ENCODE results near the gene BAK1. TPM values are rescaled to one million over a fixed set of nuclear protein-coding genes. Genes with fewer than 3 reads are reported as not detected.

BAK1 gene
- total RNA-seq, 1 experiment from 2014 or later, result 40.0 TPM

DNA sequence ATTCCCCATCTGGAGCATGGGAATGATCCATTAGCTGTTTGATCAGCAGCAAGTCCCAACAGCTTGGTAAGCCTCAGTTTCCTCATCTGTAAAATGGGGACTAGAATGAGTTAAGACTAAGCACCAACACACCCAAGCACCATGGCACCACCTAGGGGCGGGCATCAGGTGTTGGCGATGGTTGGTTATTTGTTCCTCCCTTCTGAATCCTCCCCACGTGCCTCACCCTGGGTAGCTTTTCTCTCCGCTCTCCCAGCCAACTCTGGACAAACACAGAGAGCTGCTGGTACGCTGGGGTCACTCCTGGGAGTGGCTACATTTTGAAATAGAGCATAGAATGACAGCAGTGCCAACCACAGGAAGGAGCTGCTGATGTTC lies 27.7 kb upstream of the BAK1 start:
- H3K27me3 Mint-ChIP-seq (ENCODE audit: low read depth), result peaks cover 14% of the 10 kb centered on the region
- H2AFZ ChIP-seq (ENCODE audit: low read length), result no peak overlapping the region

More for the DNA sequence above, 27.7 kb upstream of the BAK1 start:
- Histone ChIP-seq H3K79me2 (ENCODE audit: insufficient read depth, low read length) (no peaks in the 10 kb centered on the region), H3K4me2 (ENCODE audit: insufficient read depth, insufficient read length, low read length) (no peak overlapping the region), H4K5ac (ENCODE audit: insufficient read length, low read depth, low read length) (no peak overlapping the region), H3K4ac (ENCODE audit: low read depth, low read length) (no peak overlapping the region), H3K18ac (ENCODE audit: insufficient read length, low read depth, low read length) (no peak overlapping the region), H3K23me2 (ENCODE audit: insufficient read length, low read depth, low read length, poor library complexity, severe bottlenecking) (no peaks in the 10 kb centered on the region), H3K27ac (ENCODE audit: insufficient read length, low read depth, low read length) (no peak overlapping the region), H4K20me1 (ENCODE audit: control insufficient read depth, insufficient read depth, insufficient read length) (no peaks in the 10 kb centered on the region), H3K9ac (ENCODE audit: extremely low read depth, insufficient read length, low read length) (no peak overlapping the region), H3K4me1 (ENCODE audit: insufficient read depth, low read length) (peaks cover 8% of the 10 kb centered on the region; the same call in 1 of the 2 replicates), H3K27me3 (ENCODE audit: insufficient read depth, low read length) (no peaks in the 10 kb centered on the region), H2BK12ac (ENCODE audit: insufficient read length, low read depth, low read length) (no peak overlapping the region), H3K56ac (ENCODE audit: insufficient read length, low read depth, low read length) (no peak overlapping the region), H4K91ac (ENCODE audit: insufficient read length, low read depth, low read length) (no peak overlapping the region), H3K23ac (ENCODE audit: insufficient read length, low read depth, low read length) (no peak overlapping the region), H2BK5ac (ENCODE audit: insufficient read length, low read length) (no peak overlapping the region), H3K79me1 (ENCODE audit: insufficient read depth, low read depth, low read length, poor library complexity, severe bottlenecking) (no peaks in the 10 kb centered on the region), H2BK15ac (ENCODE audit: low read depth, low read length) (no peak overlapping the region), H3T11ph (ENCODE audit: low read length) (no peak overlapping the region), H2AK5ac (ENCODE audit: insufficient read length, low read length) (no peak overlapping the region), H3K9me3 (ENCODE audit: control insufficient read depth, low read depth, low read length) (no peaks in the 10 kb centered on the region), H4K8ac (replicated peaks; ENCODE audit: insufficient read length, low read depth, low read length) (no peak overlapping the region), H2BK20ac (ENCODE audit: low read depth, low read length, poor library complexity, severe bottlenecking) (no peak overlapping the region), H2BK120ac (ENCODE audit: low read depth, low read length, poor library complexity, severe bottlenecking) (no peak overlapping the region), H3K14ac (ENCODE audit: insufficient read depth, low read length) (no peak overlapping the region)
- H3K9me3 Mint-ChIP-seq, result peaks cover 8 to 11% of the 10 kb centered on the region in 2 experiments
- peaks cover 0 to 7% (median 5%) of the 10 kb centered on the region in 3 experiments; a peak in 3 of 7 replicates for H3K36me3 Mint-ChIP-seq (ENCODE audit: insufficient read depth in 1 of 3, low read depth in 3 of 3)
- H3K4me3 Mint-ChIP-seq, result no peak overlapping the region
- WGBS (ENCODE audit: extremely low coverage, insufficient read length, low lambda C conversion rate), result no CpG with 5 or more reads among the region's 5 CpGs
- TF ChIP-seq, protein P1, sequence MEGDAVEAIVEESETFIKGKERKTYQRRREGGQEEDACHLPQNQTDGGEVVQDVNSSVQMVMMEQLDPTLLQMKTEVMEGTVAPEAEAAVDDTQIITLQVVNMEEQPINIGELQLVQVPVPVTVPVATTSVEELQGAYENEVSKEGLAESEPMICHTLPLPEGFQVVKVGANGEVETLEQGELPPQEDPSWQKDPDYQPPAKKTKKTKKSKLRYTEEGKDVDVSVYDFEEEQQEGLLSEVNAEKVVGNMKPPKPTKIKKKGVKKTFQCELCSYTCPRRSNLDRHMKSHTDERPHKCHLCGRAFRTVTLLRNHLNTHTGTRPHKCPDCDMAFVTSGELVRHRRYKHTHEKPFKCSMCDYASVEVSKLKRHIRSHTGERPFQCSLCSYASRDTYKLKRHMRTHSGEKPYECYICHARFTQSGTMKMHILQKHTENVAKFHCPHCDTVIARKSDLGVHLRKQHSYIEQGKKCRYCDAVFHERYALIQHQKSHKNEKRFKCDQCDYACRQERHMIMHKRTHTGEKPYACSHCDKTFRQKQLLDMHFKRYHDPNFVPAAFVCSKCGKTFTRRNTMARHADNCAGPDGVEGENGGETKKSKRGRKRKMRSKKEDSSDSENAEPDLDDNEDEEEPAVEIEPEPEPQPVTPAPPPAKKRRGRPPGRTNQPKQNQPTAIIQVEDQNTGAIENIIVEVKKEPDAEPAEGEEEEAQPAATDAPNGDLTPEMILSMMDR (conservative IDR thresholded peaks at IDR 0.05), result peak; percentile 54
- H3K27ac Mint-ChIP-seq, result no peak overlapping the region
- DNase-seq, result no peak
- peaks cover 44 to 59% of the 10 kb centered on the region in 2 experiments for H3K4me1 Mint-ChIP-seq
